Stimulated activated CD8-positive, alpha-beta memory T cell treated with anti-CD3 and anti-CD28 coated beads, Interleukin-12 subunit alpha, Interleukin-12 subunit beta, amount 100 ng/mL, for 1 hour (primary cell): ENCODE measurements around the gene ADGRF1.
"Not testable (repeated sequence)": the region's sequence is repeated elsewhere in the genome, so short reads cannot be mapped to it uniquely, and the experiment has no call there.

Experiments
- DNase-seq: peaks from one replicate; pipeline ENCODE4 v3.0.0-alpha.2; 2020; ENCODE audit warnings: low read depth

The ADGRF1 gene

GRCh38 chr6:47022191-47022590 lies 19.9 kb downstream of the ADGRF1 start:
- DNase-seq: no peak

- DNase-seq: no peak
Measured at GRCh38 chr6:47019941-47020340, 22.2 kb downstream of the ADGRF1 start.

- DNase-seq: no peak
Measured at GRCh38 chr6:47016909-47017308, 25.2 kb downstream of the ADGRF1 start.

GRCh38 chr6:47016261-47016660 lies 25.9 kb downstream of the ADGRF1 start:
- no peak for DNase-seq

GRCh38 chr6:47014401-47014800 lies 27.7 kb downstream of the ADGRF1 start:
- DNase-seq: no peak

- no peak for DNase-seq
Measured at GRCh38 chr6:47009583-47009982, 32.5 kb downstream of the ADGRF1 start.

- DNase-seq: no peak
Measured at GRCh38 chr6:47008397-47008763, 33.8 kb downstream of the ADGRF1 start.

- no peak for DNase-seq
Measured at GRCh38 chr6:47007657-47008396, 34.3 kb downstream of the ADGRF1 start.

- DNase-seq: no peak
Measured at GRCh38 chr6:47005486-47005885, 36.6 kb downstream of the ADGRF1 start.

- DNase-seq: no peak
Measured at GRCh38 chr6:47004463-47004862, 37.7 kb downstream of the ADGRF1 start.

GRCh38 chr6:47000842-47001241 lies 41.3 kb downstream of the ADGRF1 start:
- no peak for DNase-seq

GRCh38 chr6:46998436-46999017 lies 43.6 kb downstream of the ADGRF1 start:
- no peak for DNase-seq

- DNase-seq: no peak
Measured at GRCh38 chr6:46997646-46998045, 44.5 kb downstream of the ADGRF1 start.

- DNase-seq: no peak
Measured at GRCh38 chr6:46996860-46997641, 45.1 kb downstream of the ADGRF1 start.

- DNase-seq: no peak
Measured at GRCh38 chr6:46994933-46995332, 47.2 kb downstream of the ADGRF1 start.

GRCh38 chr6:46993846-46994245 lies 48.3 kb downstream of the ADGRF1 start:
- DNase-seq: no peak

- not testable (repeated sequence) for DNase-seq
Measured at GRCh38 chr6:46992391-46992790, 49.7 kb downstream of the ADGRF1 start.

- DNase-seq: not testable (repeated sequence)
Measured at GRCh38 chr6:46990818-46991510, 51.2 kb downstream of the ADGRF1 start.

- no peak for DNase-seq
Measured at GRCh38 chr6:46990031-46990644, 52.0 kb downstream of the ADGRF1 start.

GRCh38 chr6:46989398-46989797 lies 52.7 kb downstream of the ADGRF1 start:
- DNase-seq: no peak

- no peak for DNase-seq
Measured at GRCh38 chr6:46985943-46986342, 56.2 kb downstream of the ADGRF1 start.

- DNase-seq: no peak
Measured at GRCh38 chr6:46983007-46983411, 59.1 kb downstream of the ADGRF1 start.
